ENCODE data around the gene MAP3K7CL.

- TF ChIP-seq, protein P1, sequence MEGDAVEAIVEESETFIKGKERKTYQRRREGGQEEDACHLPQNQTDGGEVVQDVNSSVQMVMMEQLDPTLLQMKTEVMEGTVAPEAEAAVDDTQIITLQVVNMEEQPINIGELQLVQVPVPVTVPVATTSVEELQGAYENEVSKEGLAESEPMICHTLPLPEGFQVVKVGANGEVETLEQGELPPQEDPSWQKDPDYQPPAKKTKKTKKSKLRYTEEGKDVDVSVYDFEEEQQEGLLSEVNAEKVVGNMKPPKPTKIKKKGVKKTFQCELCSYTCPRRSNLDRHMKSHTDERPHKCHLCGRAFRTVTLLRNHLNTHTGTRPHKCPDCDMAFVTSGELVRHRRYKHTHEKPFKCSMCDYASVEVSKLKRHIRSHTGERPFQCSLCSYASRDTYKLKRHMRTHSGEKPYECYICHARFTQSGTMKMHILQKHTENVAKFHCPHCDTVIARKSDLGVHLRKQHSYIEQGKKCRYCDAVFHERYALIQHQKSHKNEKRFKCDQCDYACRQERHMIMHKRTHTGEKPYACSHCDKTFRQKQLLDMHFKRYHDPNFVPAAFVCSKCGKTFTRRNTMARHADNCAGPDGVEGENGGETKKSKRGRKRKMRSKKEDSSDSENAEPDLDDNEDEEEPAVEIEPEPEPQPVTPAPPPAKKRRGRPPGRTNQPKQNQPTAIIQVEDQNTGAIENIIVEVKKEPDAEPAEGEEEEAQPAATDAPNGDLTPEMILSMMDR (IDR thresholded peaks at IDR 0.05): no peak
- TF ChIP-seq POLR2AphosphoS5 (IDR thresholded peaks at IDR 0.05; ENCODE audit: low read depth, low read length) (no peak), TCF7L2 (IDR thresholded peaks at IDR 0.05; ENCODE audit: low read depth, low read length) (no peak)
These were observed 77.7 kb downstream of the MAP3K7CL start for GRCh38 chr21:29208044-29208681.

Data from Panc1 (cell line).